Stimulated activated CD8-positive, alpha-beta memory T cell treated with anti-CD3 and anti-CD28 coated beads, Interleukin-12 subunit alpha, Interleukin-12 subunit beta, amount 100 ng/mL, for 1 hour (primary cell): Measurements from ENCODE around the gene SEC23A.
"Not testable (repeated sequence)": the region's sequence is repeated elsewhere in the genome, so short reads cannot be mapped to it uniquely, and the experiment has no call there.

Experiments
- DNase-seq: peaks from one replicate; pipeline ENCODE4 v3.0.0-alpha.2; 2020; ENCODE audit warnings: low read depth

The SEC23A gene

GRCh38 chr14:39029789-39030188 is 73.2 kb downstream of the SEC23A start:
- DNase-seq: no peak

- no peak for DNase-seq
Observed at GRCh38 chr14:39028620-39029019, 74.4 kb downstream of the SEC23A start.

- DNase-seq: no peak
Observed at GRCh38 chr14:39025810-39026627, 77.0 kb downstream of the SEC23A start.

GRCh38 chr14:39025250-39025809 is 77.7 kb downstream of the SEC23A start:
- DNase-seq: no peak

- no peak for DNase-seq
Observed at GRCh38 chr14:39023939-39024871, 78.8 kb downstream of the SEC23A start.

- not testable (repeated sequence) for DNase-seq
Observed at GRCh38 chr14:39017096-39018016, 85.7 kb downstream of the SEC23A start.

- no peak for DNase-seq
Observed at GRCh38 chr14:39016733-39017095, 86.3 kb downstream of the SEC23A start.

GRCh38 chr14:39015964-39016577 is 87.0 kb downstream of the SEC23A start:
- DNase-seq: no peak

- DNase-seq: no peak
Observed at GRCh38 chr14:39015360-39015961, 87.6 kb downstream of the SEC23A start.

- no peak for DNase-seq
Observed at GRCh38 chr14:39014460-39014859, 88.6 kb downstream of the SEC23A start.

- not testable (repeated sequence) for DNase-seq
Observed at GRCh38 chr14:39008965-39009364, 94.1 kb downstream of the SEC23A start.

- no peak for DNase-seq
Observed at GRCh38 chr14:39006721-39007410, 96.2 kb downstream of the SEC23A start.

- DNase-seq: no peak
Observed at GRCh38 chr14:39005044-39005880, 97.8 kb downstream of the SEC23A start.

GRCh38 chr14:38999949-39000348 is 103.1 kb downstream of the SEC23A start:
- DNase-seq: no peak

- no peak for DNase-seq
Observed at GRCh38 chr14:38994731-38995130, 108.3 kb downstream of the SEC23A start.

GRCh38 chr14:38993981-38994380 is 109.1 kb downstream of the SEC23A start:
- DNase-seq: no peak

GRCh38 chr14:38992067-38992844 is 110.8 kb downstream of the SEC23A start:
- DNase-seq: no peak

GRCh38 chr14:38991299-38991698 is 111.7 kb downstream of the SEC23A start:
- DNase-seq: no peak
